Left lung (tissue), 10 donors: ENCODE results near the gene RBM20. TPM values are rescaled to one million over a fixed set of nuclear protein-coding genes. Genes with fewer than 3 reads are reported as not detected.

Experiments
- ATAC-seq: fragments of 200-7000 bp; cut with Tn5 transposase; one replicate; pipeline ENCODE4 v1.9.1; 2020; ENCODE audit warnings: moderate library complexity
- DNase-seq, 4 donors: peaks; one replicate each; pipeline ENCODE4 v3.0.0-alpha.2; 2013 to 2020
- H3K27ac ChIP-seq, 2 donors: fragments of 200-600 bp; sonication (generic) in 1 of 2; one replicate each; pipeline versions ENCODE4 v1.5.0 to v1.8.0; 2020 to 2021
- H3K27me3 ChIP-seq, 2 donors: fragments of 200-600 bp; sonication (generic) in 1 of 2; one replicate each; pipeline versions ENCODE4 v1.5.0 to v1.8.0; 2020 to 2021
- H3K36me3 ChIP-seq, 2 donors: fragments of 200-600 bp; sonication (generic) in 1 of 2; one replicate each; pipeline versions ENCODE4 v1.5.0 to v1.8.0; 2020 to 2021
- H3K4me1 ChIP-seq, 2 donors: fragments of 200-600 bp; one replicate each; pipeline ENCODE4 v1.8.0; 2021
- H3K4me3 ChIP-seq, 2 donors: fragments of 200-600 bp; sonication (generic) in 1 of 2; one replicate each; pipeline versions ENCODE4 v1.5.0 to v1.8.0; 2020 to 2021; ENCODE audit warnings: mild to moderate bottlenecking in 1 of 2
- H3K9me3 ChIP-seq, 2 donors: fragments of 200-600 bp; sonication (generic) in 1 of 2; one replicate each; pipeline versions ENCODE4 v1.5.0 to v1.8.0; 2020 to 2021
- CTCF ChIP-seq, 2 donors: fragments of 200-600 bp; sonication (generic) in 1 of 2; IDR thresholded peaks; one replicate each; pipeline versions ENCODE4 v1.5.0 to v1.8.0; 2021; ENCODE audit warnings: antibody characterized with exemption in 2 of 2
- intact Hi-C, 2 donors: fragments of 100-400 bp; cut with DNase I; formaldehyde crosslinking; loops; one replicate each; pipeline versions ENCODE4 v1.11.2 to v1.14.2; 2022
- polyA plus RNA-seq, 6 donors: library from polyadenylated mRNA; unstranded; fragments of 120-200 nt; gene quantifications; one replicate each; pipeline ENCODE4 v1.2.1, GENCODE V29; 2013; ENCODE audit not compliant: insufficient read length in 6 of 6
- total RNA-seq, 2 donors: library from RNA; stranded (reverse); fragmentation: NEBNext Ultra II Directional; extraction: Animal tissue kit (Norgen Biotek cat#: 25700); gene quantifications; one replicate each; pipeline ENCODE4 v1.2.1, GENCODE V29; 2021
- donor health status: DM: no; HTN: yes; CAD: no.
- donor health status: DM: no; HTN: no; CAD: no.

RBM20 gene
- total and polyA plus RNA-seq, 8 donors, result 0.55 to 1.8 (median 1.1) TPM

- H3K4me3 ChIP-seq, result no peak overlapping the region
- ATAC-seq, result no peak
- no peaks in the 10 kb centered on the region for H3K9me3 ChIP-seq
- H3K27ac ChIP-seq, result no peak overlapping the region
- DNase-seq, result no peak
- H3K36me3 ChIP-seq, result no peaks in the 10 kb centered on the region
- intact Hi-C loops, result no loop called here
- no peaks in the 10 kb centered on the region for H3K27me3 ChIP-seq
- no peak for TF ChIP-seq CTCF (IDR thresholded peaks at IDR 0.05)
- peaks cover 0 to 12% of the 10 kb centered on the region in 2 donors for H3K4me1 ChIP-seq
Observed at GRCh38 chr10:110840923-110841428, 196.8 kb downstream of the RBM20 start.

- Histone ChIP-seq H3K4me1 (peaks cover 0 to 12% of the 10 kb centered on the region in 2 donors), H3K4me3 (no peak overlapping the region), H3K36me3 (no peaks in the 10 kb centered on the region), H3K27ac (no peak overlapping the region), H3K27me3 (no peaks in the 10 kb centered on the region), H3K9me3 (no peaks in the 10 kb centered on the region)
- ATAC-seq (no peak), DNase-seq (no peak)
- no peak for TF ChIP-seq CTCF (IDR thresholded peaks at IDR 0.05)
- intact Hi-C loops, result no loop called here
Observed at GRCh38 chr10:110841767-110842267, 197.7 kb downstream of the RBM20 start.

- no peaks in the 10 kb centered on the region for H3K36me3 ChIP-seq
- H3K4me3 ChIP-seq, result no peak overlapping the region
- peaks cover 0 to 12% of the 10 kb centered on the region in 2 donors for H3K4me1 ChIP-seq
- no peaks in the 10 kb centered on the region for H3K27me3 ChIP-seq
- no peak overlapping the region for H3K27ac ChIP-seq
- TF ChIP-seq CTCF (IDR thresholded peaks at IDR 0.05), result no peak
- no peak for ATAC-seq
- intact Hi-C loops, result no loop called here
- H3K9me3 ChIP-seq, result no peaks in the 10 kb centered on the region
- no peak for DNase-seq
Observed at GRCh38 chr10:110842326-110842904, 198.3 kb downstream of the RBM20 start.

GRCh38 chr10:110843031-110843430, 198.9 kb downstream of the RBM20 start:
- no peak overlapping the region for H3K4me3 ChIP-seq
- H3K27ac ChIP-seq, result no peak overlapping the region
- H3K36me3 ChIP-seq, result no peaks in the 10 kb centered on the region
- intact Hi-C loops, result no loop called here
- H3K4me1 ChIP-seq, result peaks cover 0 to 12% of the 10 kb centered on the region in 2 donors
- DNase-seq, result no peak
- no peaks in the 10 kb centered on the region for H3K9me3 ChIP-seq
- no peak for TF ChIP-seq CTCF (IDR thresholded peaks at IDR 0.05)
- ATAC-seq, result peak; percentile 4
- H3K27me3 ChIP-seq, result no peaks in the 10 kb centered on the region

- DNase-seq (no peak), ATAC-seq (no peak)
- H3K4me1 ChIP-seq, result peaks cover 0 to 12% of the 10 kb centered on the region in 2 donors
- H3K36me3 ChIP-seq, result no peaks in the 10 kb centered on the region
- no peak overlapping the region for H3K27ac ChIP-seq
- no peaks in the 10 kb centered on the region for H3K27me3 ChIP-seq
- no peak for TF ChIP-seq CTCF (IDR thresholded peaks at IDR 0.05)
- no peak overlapping the region for H3K4me3 ChIP-seq
- no peaks in the 10 kb centered on the region for H3K9me3 ChIP-seq
- intact Hi-C loops, result no loop called here
Observed at GRCh38 chr10:110843796-110844616, 199.9 kb downstream of the RBM20 start.
